Frontal cortex (tissue), 4 donors: Measurements from ENCODE around the gene PRKCH. TPM values are rescaled to one million over a fixed set of nuclear protein-coding genes. Genes with fewer than 3 reads are reported as not detected.

ENCODE experiments used
- DNase-seq, 2 donors: peaks; one replicate each; pipeline ENCODE4 v3.0.0; 2012; ENCODE audit warnings: low spot score in 2 of 2
- FAIRE-seq: peaks from 2 replicates; lab custom pipeline; 2012; peaks lifted over from hg19 to GRCh38; lab: Jason Lieb, UNC
- total RNA-seq: library from RNA; depleted of rRNA; stranded (reverse); fragments of >200 nt; gene quantifications from one replicate; pipeline ENCODE4 v1.2.3, GENCODE V29; 2014
- donor health status: control.
- donor health status: control.
- donor health status: control.

PRKCH gene
- total RNA-seq, 1 donor from 2014 or later, result 21.6 TPM

DNA sequence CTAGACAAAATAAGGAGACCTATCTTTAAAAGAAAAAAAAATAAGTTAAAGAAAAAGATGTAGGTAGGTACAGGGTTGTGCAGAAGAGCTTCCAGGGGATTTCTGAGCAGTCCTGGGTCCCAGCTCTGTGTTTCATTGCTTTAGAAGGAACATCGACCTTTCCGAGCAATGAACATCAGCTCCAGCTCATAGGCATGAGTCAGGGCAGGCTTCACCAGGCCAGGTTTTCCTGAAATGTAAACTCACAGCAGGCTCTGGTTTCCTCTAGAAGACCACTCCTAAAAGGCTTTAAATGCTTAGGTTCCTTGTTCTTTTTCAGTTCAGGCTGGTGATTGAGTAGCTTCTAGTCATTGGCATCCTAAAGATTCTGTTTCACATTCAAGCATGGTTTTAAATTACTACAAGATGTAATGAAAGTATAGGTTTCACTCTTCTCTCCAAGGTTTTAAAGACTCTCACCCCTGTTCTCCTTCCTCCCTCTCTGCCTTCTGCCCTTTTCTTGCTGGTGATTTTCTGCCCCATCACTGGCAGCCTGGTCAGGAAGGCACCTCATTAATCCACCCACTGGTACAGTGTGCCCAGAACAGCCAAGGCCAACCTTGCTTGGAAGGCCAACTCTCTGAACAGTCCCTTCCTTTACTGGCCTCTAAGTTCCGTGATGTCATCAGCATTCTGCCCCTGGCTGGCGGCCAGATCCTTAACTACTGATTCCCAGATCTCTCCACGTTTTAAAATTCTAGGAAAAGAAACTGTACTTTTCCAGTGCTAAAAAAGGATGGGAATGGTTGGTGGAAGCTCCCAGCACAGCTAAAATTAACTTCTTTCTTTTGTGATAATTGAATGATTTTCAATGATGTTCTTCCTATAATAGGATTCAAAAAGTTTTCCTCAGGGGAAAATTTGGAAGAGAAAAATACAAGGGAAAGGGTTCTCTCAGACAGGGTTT lies 264.5 kb downstream of the PRKCH start:
- DNase-seq (no peak), FAIRE-seq (no peak)

GRCh38 chr14:61586544-61587055 lies 265.2 kb downstream of the PRKCH start:
- FAIRE-seq (no peak), DNase-seq (no peak)

GRCh38 chr14:61587081-61587713 lies 265.8 kb downstream of the PRKCH start:
- no peak for DNase-seq
- no peak for FAIRE-seq

DNA sequence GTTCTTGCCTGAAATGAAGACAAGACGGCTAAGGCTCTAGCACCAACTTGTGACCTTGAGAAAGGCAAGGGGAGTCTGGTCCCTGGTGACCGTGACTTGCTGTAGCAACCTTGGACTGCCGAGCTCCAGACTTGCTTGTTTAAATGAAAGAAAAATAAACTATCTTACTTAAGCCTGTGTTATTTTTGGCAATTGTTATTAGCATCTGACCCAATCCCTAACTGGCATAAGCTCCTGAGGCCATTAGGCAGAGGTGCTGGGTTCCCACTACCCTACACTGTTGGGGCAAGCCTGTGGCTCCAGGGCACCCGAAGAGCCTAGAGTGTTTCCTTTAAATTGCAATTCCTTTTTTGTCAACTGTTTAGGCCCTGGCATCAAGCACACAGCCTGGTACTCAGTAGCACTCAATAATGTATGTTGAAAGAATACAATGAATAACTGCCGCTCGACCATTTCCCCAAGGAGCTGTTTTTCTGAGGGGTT lies 267.1 kb downstream of the PRKCH start:
- no peak for DNase-seq
- FAIRE-seq, result no peak

GRCh38 chr14:61589691-61590581 lies 268.6 kb downstream of the PRKCH start:
- no peak for DNase-seq
- no peak for FAIRE-seq

DNA sequence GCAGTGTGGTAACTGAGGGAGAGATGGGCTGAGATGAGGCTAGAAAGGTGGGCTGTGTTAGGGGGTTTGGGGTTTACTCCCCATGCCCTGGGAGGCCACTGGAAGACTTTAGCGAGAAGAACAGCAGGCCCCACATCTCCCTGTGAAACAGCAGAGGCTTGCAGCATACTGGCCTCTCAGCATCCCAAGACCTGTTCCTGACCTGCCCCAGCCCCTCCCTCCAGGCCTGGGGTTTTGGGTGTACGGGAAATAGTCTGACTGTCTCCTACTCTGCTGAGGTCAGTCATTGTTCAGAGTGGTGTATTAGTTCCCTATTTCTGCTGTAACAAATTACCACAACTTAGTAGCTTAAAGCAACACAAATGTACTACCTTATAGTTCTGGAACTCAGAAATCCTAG lies 270.5 kb downstream of the PRKCH start:
- FAIRE-seq (no peak), DNase-seq (no peak)

- FAIRE-seq, result no peak
- DNase-seq, result no peak
These were observed 272.0 kb downstream of the PRKCH start for GRCh38 chr14:61593330-61593729.

- DNase-seq, result no peak
These were observed 275.6 kb downstream of the PRKCH start for GRCh38 chr14:61596990-61597389.

DNA sequence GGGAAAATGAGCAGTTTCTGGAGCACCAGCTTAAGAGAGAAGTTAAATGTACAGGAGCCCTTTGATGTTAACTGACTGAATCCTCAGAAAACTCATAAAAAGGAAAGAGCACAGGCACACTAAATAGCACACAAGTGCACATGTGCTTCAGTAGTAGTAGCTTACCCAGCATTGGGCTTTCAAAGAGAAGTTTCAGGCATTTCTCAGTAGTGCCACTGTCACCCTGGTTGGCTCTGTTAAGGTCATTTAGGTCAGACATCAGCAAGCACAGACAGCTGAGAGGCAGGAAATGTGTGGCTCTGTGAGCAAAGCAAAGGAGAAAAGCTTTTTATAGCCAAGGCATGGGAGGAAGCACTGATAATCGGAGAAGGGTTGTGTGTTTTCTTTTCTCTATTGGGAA lies 277.6 kb downstream of the PRKCH start:
- FAIRE-seq (no peak), DNase-seq (no peak)

More at GRCh38 chr14:61596990-61597389, 275.6 kb downstream of the PRKCH start:
- no peak for FAIRE-seq

GRCh38 chr14:61599942-61600341 lies 278.6 kb downstream of the PRKCH start:
- DNase-seq (no peak), FAIRE-seq (no peak)

Other genes starting within 250 kb of the PRKCH start
- under 0.01 TPM for gene TMEM30B, start 40.2 kb upstream of the PRKCH start, total RNA-seq